ENCODE results near the gene DENND2C.

- no peak for TF ChIP-seq CTCF (IDR thresholded peaks at IDR 0.05)
- no peak for TF ChIP-seq POLR2A (IDR thresholded peaks at IDR 0.05)
These were observed 124.5 kb downstream of the DENND2C start for GRCh38 chr1:114545315-114545714.
